ENCODE measurements around the gene ZBED2. TPM values are rescaled to one million over a fixed set of nuclear protein-coding genes. Genes with fewer than 3 reads are reported as not detected.

The ZBED2 gene
- polyA plus RNA-seq, 1 donor (not counting 4 experiments of a cell fraction or from before 2014, with no cell fraction given): 120 TPM

DNA sequence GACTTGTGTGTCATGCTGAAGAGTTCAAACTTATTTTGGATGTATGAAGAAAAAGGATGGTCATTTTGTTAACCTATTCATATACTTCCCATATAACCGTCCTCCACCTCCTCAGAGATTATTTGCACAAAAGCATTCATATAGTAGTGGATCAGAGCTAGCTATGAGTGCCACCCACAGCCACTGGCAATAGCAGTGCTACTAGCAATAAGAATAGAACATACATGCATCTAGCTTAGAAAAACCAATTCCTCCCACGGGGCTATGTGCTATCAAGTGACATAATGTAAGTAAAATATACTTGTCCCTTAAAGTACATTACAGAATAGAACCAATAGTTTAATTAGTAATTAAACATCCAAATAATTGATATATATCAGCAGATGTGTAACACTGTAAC, 10.3 kb upstream of the ZBED2 start:
- dilution Hi-C loops (cut with MboI; ENCODE audit: extremely low pct_ligation_motif_present, low sequenced_read_pairs): no loop called here
- TF ChIP-seq, protein P1, sequence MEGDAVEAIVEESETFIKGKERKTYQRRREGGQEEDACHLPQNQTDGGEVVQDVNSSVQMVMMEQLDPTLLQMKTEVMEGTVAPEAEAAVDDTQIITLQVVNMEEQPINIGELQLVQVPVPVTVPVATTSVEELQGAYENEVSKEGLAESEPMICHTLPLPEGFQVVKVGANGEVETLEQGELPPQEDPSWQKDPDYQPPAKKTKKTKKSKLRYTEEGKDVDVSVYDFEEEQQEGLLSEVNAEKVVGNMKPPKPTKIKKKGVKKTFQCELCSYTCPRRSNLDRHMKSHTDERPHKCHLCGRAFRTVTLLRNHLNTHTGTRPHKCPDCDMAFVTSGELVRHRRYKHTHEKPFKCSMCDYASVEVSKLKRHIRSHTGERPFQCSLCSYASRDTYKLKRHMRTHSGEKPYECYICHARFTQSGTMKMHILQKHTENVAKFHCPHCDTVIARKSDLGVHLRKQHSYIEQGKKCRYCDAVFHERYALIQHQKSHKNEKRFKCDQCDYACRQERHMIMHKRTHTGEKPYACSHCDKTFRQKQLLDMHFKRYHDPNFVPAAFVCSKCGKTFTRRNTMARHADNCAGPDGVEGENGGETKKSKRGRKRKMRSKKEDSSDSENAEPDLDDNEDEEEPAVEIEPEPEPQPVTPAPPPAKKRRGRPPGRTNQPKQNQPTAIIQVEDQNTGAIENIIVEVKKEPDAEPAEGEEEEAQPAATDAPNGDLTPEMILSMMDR (optimal IDR thresholded peaks at IDR 0.05 in 1 of 3, IDR thresholded peaks at IDR 0.05 in 1 of 3, conservative IDR thresholded peaks at IDR 0.05 in 1 of 3; ENCODE audit: extremely low read depth in 1 of 3, insufficient read depth in 2 of 3, low read length in 3 of 3): no peak
- no peaks in the 10 kb centered on the region for H3K27me3 ChIP-seq (ENCODE audit: control insufficient read depth, extremely low read depth, insufficient read depth, low read length)
- no peaks in the 10 kb centered on the region for H3K36me3 ChIP-seq (ENCODE audit: control insufficient read depth in 2 of 2, extremely low read depth in 1 of 2, insufficient read depth in 2 of 2, low read length in 2 of 2)
- peaks cover 28% of the 10 kb centered on the region for H3K4me1 ChIP-seq (ENCODE audit: control insufficient read depth, extremely low read depth, insufficient read depth, low read length)
- no peak overlapping the region for H3K4me2 ChIP-seq (ENCODE audit: control insufficient read depth, extremely low read depth, insufficient read depth, low read depth, low read length)
- no peaks in the 10 kb centered on the region for H4K20me1 ChIP-seq (ENCODE audit: control insufficient read depth, extremely low read depth, insufficient read depth, low read length)
- H3K4me3 ChIP-seq (ENCODE audit: control insufficient read depth in 2 of 3, extremely low read depth in 1 of 3, insufficient read depth in 2 of 3, low read depth in 1 of 3, low read length in 3 of 3): no peak overlapping the region
- FAIRE-seq: no peak
- H2AFZ ChIP-seq (ENCODE audit: control insufficient read depth, low read length): no peak overlapping the region
- no peak overlapping the region for H3K9ac ChIP-seq (ENCODE audit: control insufficient read depth, extremely low read depth, insufficient read depth, low read length)
- H3K9me1 ChIP-seq (ENCODE audit: control insufficient read depth, extremely low read depth, insufficient read depth, low read length): no peaks in the 10 kb centered on the region
- no peak overlapping the region for H3K27ac ChIP-seq (ENCODE audit: control insufficient read depth, insufficient read depth, low read length)
- no peaks in the 10 kb centered on the region for H3K9me3 ChIP-seq (ENCODE audit: control insufficient read depth, low read depth, low read length)
- no peaks in the 10 kb centered on the region for H3K79me2 ChIP-seq (ENCODE audit: control insufficient read depth, insufficient read depth, low read length)
- no peak for DNase-seq (ENCODE audit: low read depth, low spot score)

DNA sequence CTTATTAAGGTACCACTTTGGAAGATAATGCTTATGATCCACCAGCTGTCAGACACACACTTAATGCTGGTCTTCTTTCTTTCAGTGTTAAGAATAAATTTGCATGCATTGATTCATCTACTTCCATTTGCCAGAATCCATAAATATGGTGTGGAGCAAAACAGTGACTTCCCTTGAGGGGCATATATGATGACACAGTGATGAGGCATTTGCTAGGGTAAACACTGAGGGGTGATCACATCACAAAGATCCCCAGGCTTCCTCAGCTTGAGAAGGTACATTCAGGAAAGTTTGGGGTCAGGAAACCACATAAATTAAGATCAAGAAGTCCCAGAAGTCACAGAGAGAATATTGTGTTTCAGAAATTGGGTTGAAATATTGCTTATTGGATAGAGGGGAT, 9.9 kb upstream of the ZBED2 start:
- H3K9me1 ChIP-seq (ENCODE audit: control insufficient read depth, extremely low read depth, insufficient read depth, low read length): no peaks in the 10 kb centered on the region
- no peak overlapping the region for H3K4me2 ChIP-seq (ENCODE audit: control insufficient read depth, extremely low read depth, insufficient read depth, low read depth, low read length)
- no peaks in the 10 kb centered on the region for H3K27me3 ChIP-seq (ENCODE audit: control insufficient read depth, extremely low read depth, insufficient read depth, low read length)
- TF ChIP-seq, protein P1 (optimal IDR thresholded peaks at IDR 0.05 in 1 of 3, IDR thresholded peaks at IDR 0.05 in 1 of 3, conservative IDR thresholded peaks at IDR 0.05 in 1 of 3; ENCODE audit: extremely low read depth in 1 of 3, insufficient read depth in 2 of 3, low read length in 3 of 3): no peak
- TF ChIP-seq EZH2 (IDR thresholded peaks at IDR 0.05; ENCODE audit: low read length): no peak
- DNase-seq (ENCODE audit: low read depth, low spot score) (no peak), FAIRE-seq (peak; percentile 23)
- H3K9me3 ChIP-seq (ENCODE audit: control insufficient read depth, low read depth, low read length): no peaks in the 10 kb centered on the region
- no peak overlapping the region for H2AFZ ChIP-seq (ENCODE audit: control insufficient read depth, low read length)
- no peaks in the 10 kb centered on the region for H4K20me1 ChIP-seq (ENCODE audit: control insufficient read depth, extremely low read depth, insufficient read depth, low read length)
- dilution Hi-C loops (cut with MboI; ENCODE audit: extremely low pct_ligation_motif_present, low sequenced_read_pairs): no loop called here
- no peak overlapping the region for H3K27ac ChIP-seq (ENCODE audit: control insufficient read depth, insufficient read depth, low read length)
- peaks cover 25% of the 10 kb centered on the region for H3K4me1 ChIP-seq (ENCODE audit: control insufficient read depth, extremely low read depth, insufficient read depth, low read length)
- no peaks in the 10 kb centered on the region for H3K79me2 ChIP-seq (ENCODE audit: control insufficient read depth, insufficient read depth, low read length)
- H3K36me3 ChIP-seq (ENCODE audit: control insufficient read depth in 2 of 2, extremely low read depth in 1 of 2, insufficient read depth in 2 of 2, low read length in 2 of 2): no peaks in the 10 kb centered on the region
- no peak overlapping the region for H3K4me3 ChIP-seq (ENCODE audit: control insufficient read depth in 2 of 3, extremely low read depth in 1 of 3, insufficient read depth in 2 of 3, low read depth in 1 of 3, low read length in 3 of 3)
- H3K9ac ChIP-seq (ENCODE audit: control insufficient read depth, extremely low read depth, insufficient read depth, low read length): no peak overlapping the region

All from keratinocyte (primary cell).